GM18526 (cell line): Measurements from ENCODE around the gene ATXN10.

Experiments
- POLR2A ChIP-seq: IDR thresholded peaks from 3 replicates; pipeline ENCODE4 v1.6.1; 2011; ENCODE audit not compliant: insufficient read length; ENCODE audit errors: extremely low read depth

The ATXN10 gene

DNA sequence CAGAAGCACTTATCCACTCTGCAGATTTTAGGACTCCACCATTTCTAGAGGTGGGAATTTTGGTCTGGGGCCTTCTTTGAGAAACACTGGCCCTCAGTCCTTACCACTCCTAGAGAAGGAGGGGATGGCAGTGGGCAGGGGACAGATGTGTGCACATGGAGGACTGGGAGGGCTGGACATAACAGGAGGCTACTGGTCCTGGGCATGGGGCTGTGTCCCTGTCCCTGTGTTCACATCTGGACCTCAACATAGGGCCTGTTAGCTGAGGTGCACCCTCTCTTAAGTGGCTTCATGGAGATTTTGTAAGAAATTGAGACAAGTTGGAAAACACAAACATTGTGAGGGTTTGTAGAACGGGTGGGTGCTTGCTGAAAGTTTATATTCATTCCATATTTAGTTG, 103.4 kb downstream of the ATXN10 start:
- peak; percentile 5 for TF ChIP-seq POLR2A

DNA sequence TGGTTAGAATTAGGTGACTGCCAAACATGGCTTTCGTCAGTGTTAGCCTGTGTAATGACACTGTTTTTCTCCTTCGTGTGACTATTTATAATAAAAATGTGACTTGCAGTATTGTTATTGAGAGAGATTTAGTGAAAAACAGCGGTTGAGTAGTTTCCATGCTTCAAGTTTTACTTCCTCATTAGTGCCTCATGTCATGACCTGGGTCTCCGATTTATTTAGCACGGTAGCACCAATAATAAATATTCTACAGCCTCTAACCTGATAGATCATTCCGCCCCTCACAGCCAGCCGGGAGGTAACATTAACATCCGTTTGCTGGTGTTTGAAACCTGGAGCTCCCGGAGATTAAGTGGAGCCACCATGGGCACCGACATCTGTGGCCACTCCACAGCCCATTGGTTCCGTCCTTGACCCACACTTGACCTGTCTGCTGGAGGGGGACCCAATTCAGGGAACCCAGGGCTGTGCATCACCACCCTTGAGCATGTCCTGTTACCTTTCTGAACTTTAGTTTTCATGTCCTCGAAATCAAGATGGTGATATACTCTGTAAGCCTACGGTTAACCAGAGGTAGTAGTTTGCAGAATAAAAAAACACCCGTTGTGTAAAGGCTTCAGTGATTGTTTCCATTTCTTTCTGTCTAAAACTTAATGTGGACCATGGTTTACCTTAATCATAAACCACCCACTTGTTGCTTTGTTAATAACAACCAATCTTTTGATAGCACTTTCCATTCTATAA, 104.1 kb downstream of the ATXN10 start:
- peak; percentile 6 for TF ChIP-seq POLR2A

DNA sequence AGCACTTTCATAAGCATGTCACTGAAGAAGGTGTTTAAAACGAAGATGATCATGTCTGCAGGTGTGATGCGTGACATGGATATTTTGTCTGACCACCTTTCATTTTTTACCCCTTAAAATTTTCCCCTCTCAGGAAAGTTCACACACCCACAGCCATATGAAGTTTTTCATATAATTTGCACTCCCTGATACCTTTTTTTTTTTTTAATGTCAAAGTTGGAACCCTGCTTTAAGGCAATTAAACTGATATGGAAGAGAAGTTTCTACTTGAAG, 104.6 kb downstream of the ATXN10 start:
- TF ChIP-seq POLR2A: no peak

DNA sequence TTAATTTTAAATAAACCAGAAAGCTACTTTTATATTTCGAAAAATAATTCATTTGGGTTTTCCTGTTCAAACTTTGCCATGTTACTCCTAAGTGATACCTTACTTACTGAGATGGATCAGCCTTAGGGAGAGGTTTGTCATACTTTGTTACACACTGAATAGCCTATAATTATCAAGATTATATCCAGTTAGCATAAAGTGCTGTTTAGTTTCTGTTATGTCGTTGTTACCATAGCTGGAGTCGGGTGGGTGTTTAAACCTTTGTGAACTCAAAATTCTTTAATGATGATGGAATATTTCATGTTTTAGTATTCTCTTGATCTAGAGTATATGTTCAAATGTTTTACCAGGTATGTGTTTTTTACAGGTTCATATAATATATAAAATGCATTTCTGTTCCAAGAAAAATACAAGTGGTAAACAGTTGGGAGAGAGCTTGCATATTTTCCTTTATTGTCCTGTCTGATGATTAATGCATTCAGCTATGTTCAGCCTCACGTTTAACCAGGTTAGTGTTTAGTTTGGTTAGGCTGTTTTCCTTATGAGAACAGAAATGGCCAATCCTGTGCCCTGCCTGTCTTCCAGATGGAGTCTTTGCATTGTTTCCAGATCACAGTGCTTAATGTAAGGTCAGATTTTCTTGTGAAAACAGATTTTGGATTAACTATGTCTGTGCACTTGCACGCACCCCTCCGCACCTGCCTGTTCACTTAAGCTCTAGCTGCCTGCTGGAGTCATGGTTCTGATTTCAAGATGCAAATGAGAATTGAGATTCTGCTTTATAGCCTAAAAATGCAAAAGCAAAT, 105.6 kb downstream of the ATXN10 start:
- TF ChIP-seq POLR2A: no peak

DNA sequence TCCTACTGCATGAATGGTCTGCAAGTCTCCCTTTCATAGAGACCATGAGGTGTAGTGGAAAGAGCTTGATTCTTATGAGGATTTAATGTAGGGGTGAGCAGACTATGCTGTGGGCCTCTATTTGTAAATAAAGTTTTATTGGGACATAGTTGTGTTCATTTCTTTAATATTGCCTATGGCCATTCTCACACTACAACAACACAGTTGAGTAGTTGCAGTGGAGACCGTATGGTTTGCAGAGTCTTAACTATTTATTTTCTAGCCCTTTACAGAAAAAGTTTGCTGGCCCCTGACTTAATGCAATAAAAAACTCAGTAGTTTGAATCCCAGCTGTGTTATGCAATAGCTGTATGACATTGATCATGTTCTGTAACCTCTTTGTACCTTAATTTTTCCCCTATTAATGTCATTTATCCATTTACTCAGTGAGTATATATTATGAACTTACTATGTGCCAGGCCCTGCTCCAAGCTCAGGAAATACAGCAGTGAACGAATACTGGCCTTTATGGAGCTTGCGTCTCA, 106.3 kb downstream of the ATXN10 start:
- TF ChIP-seq POLR2A: no peak

DNA sequence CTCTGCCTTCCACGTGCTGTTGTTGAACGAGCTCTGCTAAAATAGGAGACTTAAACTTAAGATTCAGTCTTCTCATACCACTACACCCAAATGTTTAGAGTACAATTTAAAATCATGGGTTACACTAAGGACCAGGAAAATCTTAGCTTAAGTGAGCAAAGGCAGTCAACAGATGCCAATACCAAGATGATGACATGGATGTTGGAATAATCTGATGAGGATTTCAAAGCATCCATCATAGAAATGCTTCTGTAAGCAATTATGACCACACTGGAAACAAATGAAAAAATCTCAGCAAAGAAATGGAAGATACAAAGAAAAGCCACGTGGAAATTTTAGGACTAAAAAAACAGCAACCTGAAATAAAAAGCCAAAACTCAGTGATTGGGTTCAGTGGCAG, 109.8 kb downstream of the ATXN10 start:
- no peak for TF ChIP-seq POLR2A

DNA sequence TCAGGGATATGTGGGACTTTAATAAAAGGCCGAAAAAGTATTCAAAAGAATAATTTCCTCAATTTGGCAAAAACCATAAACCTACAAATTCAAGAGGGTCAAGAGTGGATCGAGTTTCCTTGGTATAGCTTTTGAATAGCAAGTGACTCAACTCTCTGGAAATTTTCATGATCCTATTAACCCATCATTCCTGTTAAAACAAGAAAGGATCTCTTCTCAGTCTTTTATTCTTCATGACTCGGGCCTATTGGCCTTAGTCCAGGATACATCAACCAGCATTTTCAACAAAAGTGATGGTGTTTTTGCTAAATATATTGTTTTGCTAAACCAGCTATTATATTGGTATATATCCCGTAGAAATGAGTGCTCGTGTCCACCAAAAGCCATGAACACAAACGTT, 110.3 kb downstream of the ATXN10 start:
- no peak for TF ChIP-seq POLR2A

DNA sequence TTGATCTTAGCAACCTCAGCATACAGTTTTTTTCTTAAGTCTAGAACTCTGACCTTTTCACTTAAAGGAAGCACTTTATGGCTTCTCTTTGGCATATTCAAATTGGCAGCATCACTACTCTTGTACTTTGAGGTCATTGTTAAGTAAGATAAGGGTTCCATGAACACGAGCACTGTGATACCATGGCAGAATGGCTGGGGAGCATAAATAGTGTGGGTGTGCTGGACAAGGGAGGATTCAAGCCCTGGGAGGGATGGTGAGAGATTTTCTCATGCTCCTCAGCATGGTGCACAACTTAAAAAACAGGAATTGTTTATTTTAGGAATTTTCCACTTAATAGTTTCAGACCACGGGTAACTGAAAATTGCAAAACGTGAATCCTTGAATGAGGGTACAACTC, 111.4 kb downstream of the ATXN10 start:
- no peak for TF ChIP-seq POLR2A

DNA sequence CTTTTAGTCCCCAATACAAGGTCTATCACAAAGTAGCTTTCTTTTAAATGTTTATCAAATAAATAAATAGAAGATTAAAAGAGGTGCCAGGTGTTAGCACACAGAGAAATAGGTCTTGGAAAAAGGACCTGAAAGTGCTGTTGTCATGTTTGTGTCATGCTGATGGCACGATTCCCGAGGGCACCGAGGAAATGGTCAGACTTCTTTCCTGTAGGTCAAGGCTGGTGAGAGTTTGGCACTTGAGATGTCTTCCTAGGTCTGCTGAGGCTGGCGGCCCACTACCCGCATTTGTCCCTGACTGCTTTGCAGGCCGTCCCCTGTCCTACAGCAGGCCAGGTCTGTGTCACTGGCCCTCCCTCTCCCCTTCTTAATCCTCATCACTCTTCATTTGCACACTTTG, 112.1 kb downstream of the ATXN10 start:
- no peak for TF ChIP-seq POLR2A

DNA sequence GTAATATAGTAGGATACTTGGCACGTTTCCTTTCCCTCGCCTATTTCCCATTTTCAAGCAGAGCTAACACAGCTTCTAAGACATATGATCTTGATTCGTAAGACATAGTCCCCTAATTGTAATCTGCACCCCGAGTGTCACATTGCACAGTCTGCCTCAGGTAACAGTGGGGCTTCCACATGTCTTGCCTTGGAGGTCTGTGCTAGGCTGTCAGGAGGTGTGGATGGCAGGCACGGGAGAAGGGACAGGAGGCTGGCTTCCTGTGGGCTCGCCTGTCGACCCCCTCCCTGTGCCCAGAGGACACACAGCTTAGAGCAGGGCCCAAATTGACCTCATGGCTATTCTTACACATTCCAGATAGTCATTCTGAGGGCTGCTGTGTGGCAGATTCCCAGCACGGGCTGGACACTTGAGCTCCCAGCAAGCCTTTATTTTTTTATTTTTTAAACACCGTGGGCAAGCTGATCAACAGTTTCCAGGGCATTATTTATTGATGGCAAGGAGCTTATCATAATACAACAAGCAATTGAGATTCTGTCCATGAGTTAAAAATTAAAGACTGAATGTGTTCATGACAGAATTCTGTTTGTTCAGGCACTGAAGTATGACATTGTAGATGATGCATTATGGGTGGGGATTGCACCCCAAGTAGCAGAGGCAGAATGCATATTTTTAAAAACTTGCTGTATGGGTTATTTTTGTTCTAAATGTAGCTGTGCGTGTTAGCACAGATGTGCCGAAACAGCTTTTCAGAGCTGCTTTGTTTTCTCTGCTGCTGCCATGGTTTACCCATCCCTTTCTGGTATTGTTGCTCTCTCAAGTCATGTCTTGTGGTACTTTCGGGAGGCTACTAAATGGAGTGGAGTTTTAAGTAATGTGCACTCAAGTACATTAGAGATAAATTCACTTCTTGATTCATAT, 113.0 kb downstream of the ATXN10 start:
- TF ChIP-seq POLR2A: no peak

DNA sequence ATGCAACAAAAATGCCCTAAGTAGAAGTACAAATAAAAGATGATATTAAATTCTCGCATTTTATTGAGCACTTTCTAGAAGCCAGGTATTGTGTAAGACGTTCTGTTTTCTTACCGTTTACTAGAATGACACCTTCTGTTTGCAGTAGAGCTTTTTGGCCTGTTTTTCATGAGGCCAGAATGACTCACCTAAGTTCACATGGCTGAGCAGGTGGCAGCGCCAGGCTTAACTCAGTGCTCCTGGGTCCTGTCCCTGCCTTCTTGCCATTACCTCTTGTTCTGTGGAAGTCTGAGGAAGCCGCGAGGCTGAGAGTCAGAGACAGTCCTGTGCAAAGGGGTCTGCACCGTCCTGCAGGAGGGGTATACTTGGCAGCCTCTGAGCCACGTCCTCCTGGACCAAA, 113.8 kb downstream of the ATXN10 start:
- no peak for TF ChIP-seq POLR2A

DNA sequence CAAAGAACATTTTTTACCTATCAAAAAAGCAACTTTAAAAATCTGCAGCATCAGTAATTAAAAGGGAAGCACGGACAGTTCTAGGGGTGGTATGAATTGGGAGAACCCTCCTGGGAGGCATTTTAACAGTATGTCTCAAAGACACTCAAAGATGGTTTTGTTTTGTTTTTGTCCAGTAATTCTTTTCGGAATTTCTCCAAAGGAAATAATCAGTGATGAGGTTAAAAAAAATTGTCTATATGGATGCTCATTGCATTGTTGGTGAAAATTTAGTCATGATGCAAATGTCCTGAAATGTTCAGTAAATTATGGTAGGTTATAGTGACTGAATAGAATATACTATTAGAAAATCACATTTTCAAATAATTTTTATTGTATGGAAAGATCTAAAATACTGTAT, 115.1 kb downstream of the ATXN10 start:
- TF ChIP-seq POLR2A: no peak

DNA sequence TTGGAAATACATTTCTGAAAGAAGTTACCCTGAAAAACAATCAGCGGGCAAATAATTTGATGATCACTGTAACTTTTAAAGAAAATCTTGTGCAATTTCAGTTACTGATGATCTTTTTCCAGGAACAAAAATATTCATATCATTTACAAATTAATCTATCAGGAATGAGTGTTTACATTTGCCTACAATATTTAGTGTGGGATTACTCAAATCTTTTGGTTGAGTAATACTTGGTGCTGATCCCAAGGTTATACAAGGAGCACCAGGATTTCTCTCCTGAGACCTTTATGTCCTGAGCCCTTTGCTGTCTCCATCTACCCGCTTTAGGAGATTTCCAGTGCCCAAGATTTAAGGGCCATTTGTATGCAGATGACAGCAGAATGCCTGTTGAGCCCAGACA, 116.1 kb downstream of the ATXN10 start:
- no peak for TF ChIP-seq POLR2A

DNA sequence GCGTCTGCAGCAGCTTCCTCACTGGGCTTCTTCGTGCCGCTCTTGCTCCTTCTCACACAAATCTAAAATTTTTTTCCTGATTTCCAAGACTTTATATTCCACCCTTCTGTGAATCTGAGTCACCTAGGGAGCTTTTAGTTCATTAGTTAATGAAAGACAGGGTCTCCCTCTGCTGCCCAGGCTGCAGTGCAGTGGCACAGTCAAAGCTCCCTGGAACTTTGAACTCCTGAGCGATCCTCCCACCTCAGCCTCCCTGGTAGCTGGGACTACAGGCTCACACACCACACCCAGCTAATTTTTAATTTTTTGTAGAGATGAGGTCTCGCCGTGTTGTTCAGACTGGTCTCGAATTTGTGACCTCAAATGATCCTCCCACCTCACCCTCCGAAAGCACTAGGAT, 116.9 kb downstream of the ATXN10 start:
- no peak for TF ChIP-seq POLR2A

DNA sequence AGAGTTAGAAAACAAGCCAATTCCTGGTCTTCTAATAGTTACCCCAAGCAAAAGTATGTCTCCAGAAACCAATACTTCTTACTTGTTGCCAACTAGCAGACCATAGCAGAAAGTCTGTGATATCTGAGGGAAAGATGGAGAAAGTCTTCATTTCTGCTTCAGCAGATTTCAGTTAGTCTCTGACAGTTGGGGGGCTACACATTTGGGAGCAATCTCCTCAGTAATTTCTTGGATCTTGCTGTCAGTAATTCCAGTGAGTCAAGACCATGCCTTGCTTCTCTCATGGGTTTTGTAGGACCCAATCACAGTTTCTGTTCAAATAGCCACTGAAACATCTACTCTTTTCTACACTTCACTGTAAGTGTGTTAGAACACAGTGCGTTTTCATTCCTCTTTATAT, 118.8 kb downstream of the ATXN10 start:
- TF ChIP-seq POLR2A: no peak

DNA sequence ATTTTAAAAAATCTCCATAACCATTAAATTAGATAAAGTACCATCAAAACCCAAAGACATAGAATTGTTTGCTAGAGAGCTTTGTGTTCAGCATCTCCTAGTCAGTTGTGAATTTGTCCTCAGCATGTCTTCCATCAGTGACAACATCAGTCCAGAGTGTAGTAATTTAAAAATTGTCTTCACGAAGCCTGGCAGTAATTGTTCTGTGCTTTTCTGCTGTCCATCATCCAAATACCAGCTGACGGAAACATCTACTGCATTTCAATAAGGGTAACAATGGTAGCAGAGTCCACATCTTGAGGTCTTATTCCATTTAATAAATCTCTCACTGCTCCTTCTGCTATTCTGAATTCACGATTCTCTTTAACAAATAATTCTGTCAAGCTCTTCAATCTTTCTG, 121.5 kb downstream of the ATXN10 start:
- TF ChIP-seq POLR2A: no peak
